GM18526 (cell line): Measurements from ENCODE around the gene DENND1B.

Source experiments
- POLR2A ChIP-seq: IDR thresholded peaks from 3 replicates; pipeline ENCODE4 v1.6.1; 2011; ENCODE audit not compliant: insufficient read length; ENCODE audit errors: extremely low read depth

DENND1B gene

DNA sequence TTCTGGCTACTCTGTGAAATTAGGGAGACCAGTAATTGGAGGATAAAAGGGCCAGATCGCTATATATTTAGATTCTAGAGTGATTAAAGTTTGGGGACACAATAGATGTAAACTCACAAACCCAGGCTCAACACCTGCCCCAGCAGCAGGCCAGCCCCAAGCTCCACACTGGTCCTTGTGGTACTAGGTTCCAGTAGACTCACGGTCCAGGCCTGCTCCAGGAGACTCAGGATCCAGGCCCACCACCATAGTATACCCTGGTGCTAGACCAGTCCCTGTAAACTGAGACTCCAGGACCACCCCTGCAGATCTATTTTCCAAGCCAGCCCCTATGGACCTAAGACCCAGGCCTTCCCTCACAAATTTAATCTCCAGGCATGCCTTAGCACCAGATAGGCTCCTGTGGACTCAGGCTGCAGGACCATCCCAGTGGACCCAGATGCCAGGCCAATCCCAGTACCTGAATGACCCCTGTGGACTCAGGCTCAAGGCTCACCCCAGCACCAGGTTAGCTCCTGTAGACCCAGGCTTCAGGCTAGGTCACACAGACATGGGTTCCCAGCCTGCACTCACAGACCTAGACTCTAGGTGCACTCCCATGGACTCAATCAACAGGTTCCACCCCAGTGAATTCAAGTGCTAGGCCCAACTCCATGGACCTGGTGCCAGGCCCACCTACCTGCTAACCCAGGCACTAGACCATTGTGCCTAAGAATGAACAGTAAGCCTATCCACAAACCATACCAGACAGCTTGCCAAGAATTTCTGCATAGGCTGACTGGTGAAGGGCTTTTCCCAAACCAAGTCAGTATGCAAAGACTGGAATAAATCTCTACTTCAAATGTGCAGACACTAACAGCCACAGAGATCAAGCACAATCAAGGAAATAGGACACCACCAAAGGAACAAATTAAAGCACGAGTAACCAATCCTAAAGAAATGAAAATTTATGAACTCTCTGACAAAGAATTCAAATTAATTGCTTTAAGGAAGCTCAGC, 13.8 kb upstream of the DENND1B start:
- TF ChIP-seq POLR2A, result no peak

DNA sequence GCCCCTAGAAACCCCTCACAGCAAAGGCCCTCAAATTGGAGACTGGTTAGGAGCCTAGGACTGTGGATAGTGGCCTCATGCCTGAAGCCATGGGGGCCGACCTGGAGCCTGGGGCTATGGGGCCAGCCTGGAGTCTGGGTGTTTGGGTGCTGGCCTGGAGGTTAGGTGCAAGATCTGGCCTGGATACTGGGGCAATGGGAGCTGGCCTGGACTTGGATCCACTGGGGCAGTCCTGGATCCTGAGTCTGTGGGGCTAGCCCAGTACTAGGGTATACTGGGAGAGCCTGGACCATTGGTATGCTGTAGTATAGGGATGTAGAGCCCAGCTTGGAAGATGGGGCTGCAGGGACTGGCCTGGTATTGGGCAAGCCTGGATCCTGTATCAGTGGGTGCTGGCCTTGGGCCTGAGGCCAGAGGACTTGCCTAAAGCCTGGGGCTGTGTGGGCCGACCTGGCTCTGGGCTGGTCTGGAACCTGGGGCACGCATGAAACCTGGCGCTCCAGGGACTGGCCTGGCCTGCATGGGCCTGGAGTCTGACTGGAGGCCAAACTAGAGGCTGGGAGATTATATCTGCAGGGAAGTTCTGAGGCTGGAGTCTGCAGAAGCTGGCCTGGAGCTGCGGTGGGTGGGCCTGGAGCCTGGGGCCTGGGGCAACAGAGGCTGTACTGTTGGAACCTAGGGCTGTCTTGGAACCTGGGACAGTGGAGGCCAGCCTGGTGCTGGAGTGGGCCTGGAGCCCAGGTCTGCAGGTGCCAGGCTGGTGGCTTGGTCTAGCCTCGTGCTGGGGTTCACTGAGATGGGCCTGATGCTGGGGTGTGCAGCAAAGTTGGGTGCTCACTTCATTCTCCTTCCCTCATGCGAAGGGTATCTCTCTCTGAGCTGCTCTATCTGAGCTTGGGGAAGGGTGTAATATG, 12.6 kb upstream of the DENND1B start:
- no peak for TF ChIP-seq POLR2A

DNA sequence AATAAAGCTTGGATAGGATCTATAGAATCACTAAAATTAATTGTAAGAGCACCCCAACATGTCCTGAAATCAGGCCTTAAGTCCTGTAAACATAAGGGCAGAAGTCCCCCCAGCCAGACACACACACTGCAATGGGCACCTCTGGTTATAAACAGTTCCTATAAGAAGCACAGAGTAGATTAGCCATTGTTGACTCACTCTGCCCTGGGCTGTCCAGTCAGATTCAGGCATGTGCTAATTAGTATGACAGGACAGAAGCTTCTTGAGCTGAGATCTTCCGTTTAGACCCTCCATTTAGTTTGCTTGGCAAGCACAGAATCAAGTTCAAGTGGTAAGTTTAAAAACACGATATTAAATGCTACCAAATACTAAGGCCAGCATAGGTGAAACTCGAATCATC, 11.8 kb upstream of the DENND1B start:
- no peak for TF ChIP-seq POLR2A

DNA sequence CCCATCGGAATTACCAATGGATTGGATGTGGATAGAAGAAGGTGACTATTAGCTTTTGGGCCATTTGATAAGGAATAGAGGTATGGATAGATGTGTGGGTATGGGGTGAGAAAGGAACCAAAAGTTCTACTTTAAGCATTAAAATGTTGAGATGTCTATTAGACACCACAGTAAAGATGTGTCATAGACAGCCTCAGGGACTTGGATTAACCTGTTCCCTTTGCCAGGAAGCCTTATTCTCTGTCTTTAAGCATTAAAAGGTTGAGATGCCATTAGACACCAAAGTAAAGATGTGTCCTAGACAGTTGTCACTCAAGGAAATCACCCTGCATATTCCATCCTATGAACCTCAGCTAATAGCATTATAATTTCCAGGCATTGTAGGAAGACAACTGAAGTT, 11.0 kb upstream of the DENND1B start:
- TF ChIP-seq POLR2A, result no peak

DNA sequence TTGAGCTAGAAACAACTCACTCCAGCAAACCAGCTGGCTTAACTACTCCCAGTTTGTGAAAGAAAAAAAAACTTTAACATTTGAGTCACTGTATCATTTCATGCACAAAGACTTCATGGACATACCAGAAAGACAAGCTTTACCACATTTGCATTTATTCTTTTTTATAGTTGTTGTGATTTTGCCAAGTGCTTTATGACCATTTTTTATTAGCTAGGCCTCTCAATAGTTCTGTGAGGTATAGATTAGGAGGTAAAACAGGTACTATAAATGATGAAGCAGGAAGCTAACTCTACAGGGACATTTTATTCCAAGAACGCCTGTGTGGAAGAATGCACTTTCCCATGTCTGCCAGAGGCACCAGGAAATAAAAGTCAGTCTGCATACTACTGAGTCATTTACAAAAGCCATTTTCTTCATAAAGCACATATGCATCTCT, 8.2 kb upstream of the DENND1B start:
- TF ChIP-seq POLR2A, result no peak

DNA sequence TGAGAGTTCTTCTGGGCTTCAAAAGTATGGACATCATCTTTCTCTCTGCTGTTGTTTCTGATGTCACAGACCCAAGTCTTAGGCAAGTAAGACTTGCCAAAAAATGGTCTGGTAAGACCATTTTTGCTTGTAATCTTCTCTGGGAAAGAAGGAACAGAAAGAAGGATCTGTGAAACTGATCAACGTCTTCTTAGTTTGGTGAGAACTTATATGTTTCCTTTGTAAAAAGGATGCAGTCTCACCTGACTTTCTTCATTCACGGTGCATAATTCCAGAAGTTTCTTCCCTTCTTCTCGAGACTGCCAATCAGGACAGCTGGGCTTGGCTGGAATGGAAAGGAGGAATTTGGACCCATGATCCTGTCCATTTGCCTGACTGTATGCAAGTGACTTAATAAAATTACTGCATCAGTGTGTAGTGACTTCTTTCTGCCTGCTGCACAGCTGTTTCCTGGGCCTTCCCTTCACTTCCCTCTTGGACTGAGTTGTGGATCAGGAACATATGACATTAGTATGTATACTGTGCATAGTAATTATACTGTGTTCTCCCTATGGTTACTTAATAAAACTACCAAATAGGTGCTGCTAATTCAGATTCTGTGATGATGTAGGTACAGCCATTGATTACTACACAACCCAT, 7.6 kb upstream of the DENND1B start:
- TF ChIP-seq POLR2A, result no peak

DNA sequence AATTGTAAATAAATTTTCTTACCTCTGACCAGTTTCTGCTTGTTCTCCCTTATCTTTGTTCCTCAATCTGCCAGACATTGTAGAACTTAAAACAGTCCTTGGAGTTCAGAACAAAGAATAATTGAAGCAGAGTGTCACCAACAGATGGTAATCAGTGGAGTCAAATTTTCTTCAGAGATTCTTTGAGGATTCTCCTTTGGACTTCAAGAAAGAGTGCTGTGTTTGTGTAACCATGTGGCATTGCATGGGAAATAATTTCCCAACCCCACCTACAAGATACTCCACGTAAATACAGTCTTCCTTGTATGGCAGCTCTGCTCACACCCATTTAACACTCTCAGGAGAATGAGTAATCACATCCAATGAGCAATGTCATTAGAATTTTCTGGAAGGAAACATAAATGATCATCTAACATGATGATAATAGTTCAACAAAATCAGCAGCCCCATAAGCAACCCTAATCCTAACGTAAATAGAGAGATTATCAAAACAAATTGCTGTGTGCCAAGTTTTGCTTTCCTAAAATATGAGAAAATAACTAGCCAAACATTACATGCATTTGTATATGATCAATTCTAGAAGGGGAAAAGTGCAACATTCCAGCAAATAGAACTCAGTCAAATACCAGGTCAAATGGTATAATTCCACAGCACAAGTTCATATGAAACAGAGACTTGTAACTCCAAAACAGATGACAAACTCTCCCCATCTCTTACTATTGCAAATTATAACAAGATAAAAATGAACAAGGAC, 6.9 kb upstream of the DENND1B start:
- no peak for TF ChIP-seq POLR2A

DNA sequence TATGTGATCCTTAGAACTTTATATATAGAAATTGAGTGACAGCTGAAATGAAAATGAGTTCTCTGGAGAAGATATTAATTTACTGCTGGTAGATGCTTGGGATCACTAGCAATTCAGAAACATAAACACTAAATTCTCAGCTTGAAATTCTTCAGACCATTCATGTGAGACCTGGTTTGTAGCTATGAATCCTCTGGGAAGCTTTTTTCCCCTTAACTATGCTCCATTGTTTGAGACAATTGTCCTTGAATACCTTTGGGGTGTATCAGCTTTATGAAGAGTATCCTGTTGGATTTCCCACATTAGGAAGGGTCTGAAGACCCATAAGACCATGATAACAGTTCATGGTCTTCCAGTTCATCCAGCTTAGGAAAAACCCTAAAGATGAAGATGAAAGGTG, 4.6 kb upstream of the DENND1B start:
- no peak for TF ChIP-seq POLR2A

DNA sequence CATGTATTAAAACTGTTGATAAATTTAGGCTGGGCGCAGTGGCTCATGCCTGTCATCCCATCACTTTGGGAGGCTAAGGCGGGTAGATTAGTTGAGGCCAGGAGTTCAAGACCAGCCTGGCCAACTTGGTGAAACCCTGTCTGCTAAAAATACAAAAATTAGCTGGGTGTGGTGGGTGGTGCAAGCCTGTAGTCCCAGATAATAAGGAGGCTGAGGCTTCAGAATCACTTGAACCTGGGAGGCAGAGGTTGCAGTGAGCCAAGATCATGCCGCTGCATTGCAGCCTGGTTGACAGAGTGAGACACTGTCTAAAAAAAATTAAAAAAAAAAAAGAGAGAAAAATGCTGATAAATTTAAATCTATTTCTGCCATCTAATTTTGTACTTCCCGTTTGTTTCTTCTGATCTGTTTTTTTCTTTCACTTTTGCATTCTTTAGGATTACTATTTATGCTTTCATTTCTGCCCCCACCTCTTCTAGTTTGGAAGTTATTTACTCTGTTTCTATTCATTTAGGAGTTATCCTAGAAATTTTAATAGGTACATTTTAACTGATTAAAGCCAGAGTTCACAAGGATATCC, 3.2 kb upstream of the DENND1B start:
- TF ChIP-seq POLR2A, result no peak

DNA sequence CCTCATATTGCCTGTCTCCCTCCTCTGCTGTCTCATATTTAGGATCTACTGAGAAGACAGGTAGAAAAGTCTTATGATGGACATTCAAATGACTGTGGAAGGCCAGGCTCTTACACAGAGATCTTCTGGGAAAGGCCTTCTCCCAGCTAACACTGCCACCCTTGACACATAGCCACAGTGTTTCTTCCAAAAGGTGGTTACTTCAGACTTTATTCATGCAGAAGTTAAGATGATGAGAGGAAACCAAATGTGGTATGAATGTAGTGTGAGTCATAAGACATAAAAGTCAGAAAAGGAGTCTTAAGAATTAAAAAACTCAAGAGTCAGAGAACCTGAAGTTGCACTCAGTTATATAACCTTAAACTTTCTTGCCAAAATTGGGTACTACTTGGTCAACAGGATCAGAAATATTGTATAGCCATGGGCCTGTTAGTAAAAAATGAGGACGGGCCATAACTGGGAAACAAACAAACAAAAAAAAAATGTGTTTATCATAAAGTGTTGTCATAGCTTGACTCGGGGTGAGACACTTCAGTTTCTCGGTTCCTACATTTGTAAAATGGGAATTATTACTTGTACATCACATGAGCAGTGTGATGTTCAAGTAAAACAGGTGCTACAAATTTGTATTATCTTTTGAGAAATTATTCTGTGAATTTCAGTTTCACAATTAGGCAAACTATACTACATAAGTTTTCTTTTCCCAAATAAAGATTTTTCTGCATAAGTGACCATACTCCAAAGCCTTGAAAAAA, 1.2 kb upstream of the DENND1B start:
- TF ChIP-seq POLR2A, result no peak

DNA sequence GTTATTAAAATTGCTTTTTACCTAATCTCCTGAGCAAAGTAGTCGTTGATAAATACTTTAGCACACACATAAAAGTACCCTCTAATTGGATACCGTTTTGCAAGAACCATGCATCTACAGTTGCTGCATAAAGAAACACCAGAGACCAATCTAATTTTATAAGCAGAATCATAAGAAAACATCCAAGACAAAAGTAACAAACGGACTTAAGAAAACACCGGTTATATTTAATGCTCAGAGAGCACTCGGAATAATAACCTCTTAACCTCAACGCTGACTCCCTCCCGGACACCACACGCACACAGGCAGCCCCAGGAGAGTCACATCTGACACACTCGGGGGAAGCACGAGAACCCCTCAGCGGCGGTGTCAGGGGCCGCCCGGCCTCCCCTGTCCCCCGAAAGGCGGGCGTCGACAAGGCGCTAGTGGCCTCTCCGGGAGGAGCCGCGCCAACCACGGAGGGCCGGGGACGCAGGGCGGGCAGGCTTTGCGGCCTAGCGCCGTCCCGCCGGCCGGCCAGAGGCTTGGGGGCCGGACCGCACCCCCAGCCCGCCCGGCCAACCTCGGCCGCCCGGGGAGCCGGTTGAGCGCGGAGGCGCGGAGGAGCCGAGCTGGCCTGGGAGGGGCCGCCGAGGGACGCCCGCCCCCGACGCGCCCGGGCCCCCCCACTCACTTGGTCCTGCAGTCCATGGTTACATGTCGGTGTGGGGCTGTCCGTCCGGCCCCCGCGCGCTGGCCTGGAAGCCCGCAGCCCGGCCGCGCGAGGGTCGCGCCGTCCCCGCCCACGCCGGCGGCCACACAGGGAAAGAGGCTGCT, 606 bp downstream of the DENND1B start:
- no peak for TF ChIP-seq POLR2A

DNA sequence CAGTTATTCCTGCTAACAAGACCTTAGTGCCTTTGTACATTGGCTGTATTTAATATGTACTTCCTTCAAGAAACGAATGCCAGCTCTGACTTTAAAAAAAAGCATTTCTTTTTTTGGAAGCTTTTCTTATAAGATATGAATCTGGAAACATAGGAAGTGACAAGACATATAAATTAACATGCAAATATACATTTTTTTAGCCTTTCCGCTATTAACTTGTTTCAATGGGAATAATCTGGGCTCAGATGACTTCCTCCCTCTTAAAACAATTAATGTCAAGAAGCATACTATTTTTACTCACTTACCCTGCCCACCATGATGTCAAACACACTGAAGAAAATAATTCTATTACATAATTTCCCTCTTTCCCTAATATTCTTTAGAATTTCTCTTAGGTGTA, 1.4 kb downstream of the DENND1B start:
- no peak for TF ChIP-seq POLR2A

DNA sequence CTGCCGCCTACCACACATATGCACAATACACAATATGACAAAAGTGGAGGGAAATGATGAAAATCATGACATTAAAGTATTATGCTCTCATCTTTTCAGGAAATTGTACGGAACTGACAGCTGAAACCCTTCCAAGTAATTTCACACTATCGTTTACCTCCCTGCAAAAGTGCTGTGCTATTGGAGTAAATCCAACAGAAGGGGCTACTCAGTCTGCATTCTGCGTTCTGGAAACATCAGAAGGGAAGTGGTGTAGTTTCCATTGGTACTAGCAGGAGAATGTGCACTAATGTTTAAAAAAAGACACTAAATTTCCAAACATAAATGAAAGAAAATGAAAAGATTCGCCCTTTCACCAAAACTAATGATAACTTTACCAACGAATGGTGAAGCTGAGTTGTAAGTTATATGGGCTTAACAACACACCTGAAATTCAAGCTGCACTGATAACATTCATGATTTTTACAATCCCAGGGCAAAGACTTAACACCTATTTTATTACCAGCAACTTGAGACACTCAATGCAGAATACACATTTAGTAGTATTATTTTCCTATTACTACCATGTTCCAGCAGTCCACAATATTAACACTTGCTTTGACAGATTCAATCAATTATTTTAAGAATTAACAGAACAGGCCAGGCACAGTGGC, 3.2 kb downstream of the DENND1B start:
- TF ChIP-seq POLR2A, result no peak

DNA sequence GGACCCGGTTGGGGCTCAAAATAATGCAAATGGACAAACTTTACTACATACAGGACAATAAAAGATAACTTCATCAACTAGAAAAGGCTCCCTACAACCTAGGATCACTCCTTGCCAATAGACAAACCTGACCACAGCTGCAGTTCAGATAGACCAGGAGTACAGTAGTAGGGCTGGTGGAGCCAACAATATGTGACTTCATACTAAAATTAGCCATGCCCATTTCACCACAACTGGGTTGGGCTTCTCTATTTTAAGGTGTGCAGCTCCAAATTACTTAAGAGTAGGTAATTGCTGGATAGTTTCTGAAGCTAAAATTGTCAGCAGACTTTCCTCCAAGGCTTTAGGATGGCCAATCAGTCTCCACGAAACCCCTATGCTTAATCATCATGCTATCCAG, 3.9 kb downstream of the DENND1B start:
- no peak for TF ChIP-seq POLR2A
